Liver (tissue), 9 donors: ENCODE results near the gene MARK1. TPM values are rescaled to one million over a fixed set of nuclear protein-coding genes. Genes with fewer than 3 reads are reported as not detected.
A peak's percentile ranks its signal among the peaks of the same experiment; 100 is the strongest.

ENCODE experiments used
- DNase-seq: peaks from one replicate; pipeline ENCODE4 v3.0.0-alpha.2; 2017; ENCODE audit warnings: low spot score
- H3K27ac ChIP-seq, 2 donors: one replicate each; pipeline ENCODE4 v1.7.0; 2013; ENCODE audit warnings: inconsistent platforms in 2 of 2, low read length in 2 of 2, control low read depth in 1 of 2, low read depth in 1 of 2, mild to moderate bottlenecking in 1 of 2
- H3K27me3 ChIP-seq, 4 donors: one replicate each; pipeline versions ENCODE4 v1.6.1 to v1.7.0; 2013; ENCODE audit warnings: low read length in 3 of 4, inconsistent platforms in 1 of 4, mild to moderate bottlenecking in 1 of 4, moderate library complexity in 1 of 4; ENCODE audit not compliant: control insufficient read depth in 4 of 4, insufficient read depth in 4 of 4
- H3K36me3 ChIP-seq, 4 donors: one replicate each; pipeline versions ENCODE4 v1.6.1 to v1.7.0; 2013; ENCODE audit warnings: low read length in 3 of 4, mild to moderate bottlenecking in 3 of 4, low read depth in 1 of 4, moderate library complexity in 1 of 4; ENCODE audit not compliant: control insufficient read depth in 4 of 4, insufficient read depth in 3 of 4
- H3K4me1 ChIP-seq, 4 donors: one replicate each; pipeline versions ENCODE4 v1.6.1 to v1.7.0; 2013; ENCODE audit warnings: low read length in 3 of 4, mild to moderate bottlenecking in 3 of 4, moderate library complexity in 1 of 4; ENCODE audit not compliant: control insufficient read depth in 4 of 4, insufficient read depth in 4 of 4
- H3K4me3 ChIP-seq, 3 donors: one replicate each; pipeline versions ENCODE4 v1.6.1 to v1.7.0; 2013; ENCODE audit warnings: low read length in 3 of 3, control low read depth in 1 of 3, low read depth in 1 of 3, mild to moderate bottlenecking in 1 of 3
- H3K9ac ChIP-seq, 2 donors: one replicate each; pipeline ENCODE4 v1.7.0; 2013; ENCODE audit warnings: low read length in 2 of 2, mild to moderate bottlenecking in 2 of 2, moderate library complexity in 2 of 2, control low read depth in 1 of 2, low read depth in 1 of 2
- H3K9me3 ChIP-seq, 4 donors: one replicate each; pipeline versions ENCODE4 v1.6.1 to v1.7.0; 2013; ENCODE audit warnings: low read length in 3 of 4; ENCODE audit not compliant: control insufficient read depth in 4 of 4
- ATF3 ChIP-seq: IDR thresholded peaks from 2 replicates; pipeline ENCODE4 v1.6.1; 2016; ENCODE audit warnings: antibody characterized with exemption
- CTCF ChIP-seq: fragments of 150-350 bp; IDR thresholded peaks from 2 replicates; pipeline ENCODE4 v1.5.1; 2017; ENCODE audit warnings: improper control_type of control experiment, low read depth, low read length; ENCODE audit not compliant: missing input control
- EGR1 ChIP-seq, 2 donors: IDR thresholded peaks; 2 replicates each; pipeline ENCODE4 v1.6.1; 2016 to 2018; ENCODE audit warnings: antibody characterized with exemption in 2 of 2, low read depth in 2 of 2
- FOXA2 ChIP-seq: IDR thresholded peaks from 2 replicates; pipeline ENCODE4 v1.6.1; 2016; ENCODE audit warnings: antibody characterized with exemption
- GABPA ChIP-seq, 2 donors: IDR thresholded peaks in 1 of 2; conservative IDR thresholded peaks in 1 of 2; 2 replicates each; pipeline ENCODE4 v1.6.1; 2016; ENCODE audit warnings: antibody characterized with exemption in 2 of 2, mild to moderate bottlenecking in 1 of 2, moderate library complexity in 1 of 2
- HNF4A ChIP-seq, 2 donors: conservative IDR thresholded peaks; 2 replicates each; pipeline ENCODE4 v1.6.1; 2016; ENCODE audit warnings: antibody characterized with exemption in 2 of 2, mild to moderate bottlenecking in 2 of 2
- HNF4G ChIP-seq: IDR thresholded peaks from 2 replicates; pipeline ENCODE4 v1.6.1; 2016; ENCODE audit warnings: antibody characterized with exemption
- JUND ChIP-seq, 2 donors: IDR thresholded peaks; 2 replicates each; pipeline ENCODE4 v1.6.1; 2016; ENCODE audit warnings: antibody characterized with exemption in 2 of 2
- NR2F2 ChIP-seq: IDR thresholded peaks from 2 replicates; pipeline ENCODE4 v1.6.1; 2016; ENCODE audit warnings: antibody characterized with exemption
- RAD21 ChIP-seq, 2 donors: IDR thresholded peaks; 2 replicates each; pipeline ENCODE4 v1.6.1; 2016; ENCODE audit warnings: antibody characterized with exemption in 2 of 2, mild to moderate bottlenecking in 2 of 2
- RXRA ChIP-seq, 2 donors: IDR thresholded peaks; 2 replicates each; pipeline ENCODE4 v1.6.1; 2017 to 2018; ENCODE audit warnings: antibody characterized with exemption in 2 of 2, mild to moderate bottlenecking in 1 of 2
- SP1 ChIP-seq: IDR thresholded peaks from 2 replicates; pipeline ENCODE4 v1.6.1; 2018; ENCODE audit warnings: antibody characterized with exemption, mild to moderate bottlenecking
- TAF1 ChIP-seq: conservative IDR thresholded peaks from 2 replicates; pipeline ENCODE4 v1.6.1; 2016; ENCODE audit warnings: antibody characterized with exemption, mild to moderate bottlenecking
- YY1 ChIP-seq: IDR thresholded peaks from 2 replicates; pipeline ENCODE4 v1.6.1; 2016; ENCODE audit warnings: antibody characterized with exemption, mild to moderate bottlenecking
- WGBS: extraction: QIAGEN DNeasy Blood & Tissue Kit; methylation state at CpG from one replicate; pipeline ENCODE4 v1.1.7; 2013; 5-methylcytosine and 5-hydroxymethylcytosine counted together
- polyA plus RNA-seq, 2 donors: library from polyadenylated mRNA; stranded (reverse) in 1 of 2; unstranded in 1 of 2; fragments of 200-250 nt in 1 of 2; fragments of >200 nt in 1 of 2; fragmentation: Nextera tagmentation in 1 of 2; extraction: Ambion mirVana in 1 of 2; gene quantifications; one replicate each; pipeline versions ENCODE4 v1.2.1 to v1.2.3, GENCODE V29; 2013 to 2015
- total RNA-seq, 2 donors: library from RNA; depleted of rRNA; stranded (reverse); fragments of >200 nt; gene quantifications; one replicate each; pipeline ENCODE4 v1.2.3, GENCODE V29; 2014
- TF ChIP-seq, protein P1 (sequence below): IDR thresholded peaks from 2 replicates; pipeline ENCODE4 v1.6.1; 2016; ENCODE audit warnings: antibody characterized with exemption
- TF ChIP-seq, protein P2 (sequence below): IDR thresholded peaks from 2 replicates; pipeline ENCODE4 v1.6.1; 2016; ENCODE audit warnings: antibody characterized with exemption
- TF ChIP-seq, protein P3 (sequence below): IDR thresholded peaks from 2 replicates; pipeline ENCODE4 v1.6.1; 2016; ENCODE audit warnings: antibody characterized with exemption, mild to moderate bottlenecking
- donor health status: healthy.
- donor health status: healthy.
- donor health status: healthy.
- donor health status: healthy.
- donor health status: healthy.

MARK1 gene
- total and polyA plus RNA-seq, 4 donors = 0.10 to 0.59 (median 0.25) TPM

GRCh38 chr1:220685879-220686278 is 157.9 kb downstream of the MARK1 start:
- peaks cover 2 to 8% (median 6%) of the 10 kb centered on the region in 4 donors for H3K4me1 ChIP-seq
- H3K27ac ChIP-seq = no peak overlapping the region
- no peak overlapping the region for H3K9ac ChIP-seq
- no peaks in the 10 kb centered on the region for H3K9me3 ChIP-seq
- WGBS = 89% methylated on average over 3 of the region's 3 CpGs
- DNase-seq = no peak
- H3K4me3 ChIP-seq = no peak overlapping the region
- TF ChIP-seq GABPA (IDR thresholded peaks at IDR 0.05 in 1 of 2, conservative IDR thresholded peaks at IDR 0.05 in 1 of 2) (no peak), ATF3 (no peak), HNF4G (no peak), YY1 (no peak), RAD21 (IDR thresholded peaks at IDR 0.05) (peak in 1 of 2 donors; percentile 52), CTCF (peak; percentile 17), TAF1 (no peak)
- TF ChIP-seq, protein P1, sequence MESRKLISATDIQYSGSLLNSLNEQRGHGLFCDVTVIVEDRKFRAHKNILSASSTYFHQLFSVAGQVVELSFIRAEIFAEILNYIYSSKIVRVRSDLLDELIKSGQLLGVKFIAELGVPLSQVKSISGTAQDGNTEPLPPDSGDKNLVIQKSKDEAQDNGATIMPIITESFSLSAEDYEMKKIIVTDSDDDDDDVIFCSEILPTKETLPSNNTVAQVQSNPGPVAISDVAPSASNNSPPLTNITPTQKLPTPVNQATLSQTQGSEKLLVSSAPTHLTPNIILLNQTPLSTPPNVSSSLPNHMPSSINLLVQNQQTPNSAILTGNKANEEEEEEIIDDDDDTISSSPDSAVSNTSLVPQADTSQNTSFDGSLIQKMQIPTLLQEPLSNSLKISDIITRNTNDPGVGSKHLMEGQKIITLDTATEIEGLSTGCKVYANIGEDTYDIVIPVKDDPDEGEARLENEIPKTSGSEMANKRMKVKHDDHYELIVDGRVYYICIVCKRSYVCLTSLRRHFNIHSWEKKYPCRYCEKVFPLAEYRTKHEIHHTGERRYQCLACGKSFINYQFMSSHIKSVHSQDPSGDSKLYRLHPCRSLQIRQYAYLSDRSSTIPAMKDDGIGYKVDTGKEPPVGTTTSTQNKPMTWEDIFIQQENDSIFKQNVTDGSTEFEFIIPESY = no peak
- TF ChIP-seq, protein P2, sequence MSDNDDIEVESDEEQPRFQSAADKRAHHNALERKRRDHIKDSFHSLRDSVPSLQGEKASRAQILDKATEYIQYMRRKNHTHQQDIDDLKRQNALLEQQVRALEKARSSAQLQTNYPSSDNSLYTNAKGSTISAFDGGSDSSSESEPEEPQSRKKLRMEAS = no peak
- H3K36me3 ChIP-seq = no peaks in the 10 kb centered on the region
- H3K27me3 ChIP-seq = no peaks in the 10 kb centered on the region

GRCh38 chr1:220687809-220688208 is 159.9 kb downstream of the MARK1 start:
- no peaks in the 10 kb centered on the region for H3K9me3 ChIP-seq
- WGBS = 91% methylated on average over 5 of the region's 5 CpGs
- no peaks in the 10 kb centered on the region for H3K36me3 ChIP-seq
- H3K4me3 ChIP-seq = no peak overlapping the region
- H3K4me1 ChIP-seq = peaks cover 4 to 20% (median 15%) of the 10 kb centered on the region in 4 donors
- H3K27me3 ChIP-seq = no peaks in the 10 kb centered on the region
- DNase-seq = no peak
- no peak for TF ChIP-seq RXRA (IDR thresholded peaks at IDR 0.05)
- TF ChIP-seq, protein P2 = no peak
- no peak for TF ChIP-seq ATF3
- no peak for TF ChIP-seq JUND (IDR thresholded peaks at IDR 0.05)
- no peak for TF ChIP-seq SP1
- TF ChIP-seq HNF4A (conservative IDR thresholded peaks at IDR 0.05) = no peak
- TF ChIP-seq EGR1 (IDR thresholded peaks at IDR 0.05; ENCODE audit: low read depth in 2 of 2) = no peak
- TF ChIP-seq GABPA (IDR thresholded peaks at IDR 0.05 in 1 of 2, conservative IDR thresholded peaks at IDR 0.05 in 1 of 2) = no peak
- no peak for TF ChIP-seq TAF1
- TF ChIP-seq, protein P1 = no peak
- TF ChIP-seq, protein P3, sequence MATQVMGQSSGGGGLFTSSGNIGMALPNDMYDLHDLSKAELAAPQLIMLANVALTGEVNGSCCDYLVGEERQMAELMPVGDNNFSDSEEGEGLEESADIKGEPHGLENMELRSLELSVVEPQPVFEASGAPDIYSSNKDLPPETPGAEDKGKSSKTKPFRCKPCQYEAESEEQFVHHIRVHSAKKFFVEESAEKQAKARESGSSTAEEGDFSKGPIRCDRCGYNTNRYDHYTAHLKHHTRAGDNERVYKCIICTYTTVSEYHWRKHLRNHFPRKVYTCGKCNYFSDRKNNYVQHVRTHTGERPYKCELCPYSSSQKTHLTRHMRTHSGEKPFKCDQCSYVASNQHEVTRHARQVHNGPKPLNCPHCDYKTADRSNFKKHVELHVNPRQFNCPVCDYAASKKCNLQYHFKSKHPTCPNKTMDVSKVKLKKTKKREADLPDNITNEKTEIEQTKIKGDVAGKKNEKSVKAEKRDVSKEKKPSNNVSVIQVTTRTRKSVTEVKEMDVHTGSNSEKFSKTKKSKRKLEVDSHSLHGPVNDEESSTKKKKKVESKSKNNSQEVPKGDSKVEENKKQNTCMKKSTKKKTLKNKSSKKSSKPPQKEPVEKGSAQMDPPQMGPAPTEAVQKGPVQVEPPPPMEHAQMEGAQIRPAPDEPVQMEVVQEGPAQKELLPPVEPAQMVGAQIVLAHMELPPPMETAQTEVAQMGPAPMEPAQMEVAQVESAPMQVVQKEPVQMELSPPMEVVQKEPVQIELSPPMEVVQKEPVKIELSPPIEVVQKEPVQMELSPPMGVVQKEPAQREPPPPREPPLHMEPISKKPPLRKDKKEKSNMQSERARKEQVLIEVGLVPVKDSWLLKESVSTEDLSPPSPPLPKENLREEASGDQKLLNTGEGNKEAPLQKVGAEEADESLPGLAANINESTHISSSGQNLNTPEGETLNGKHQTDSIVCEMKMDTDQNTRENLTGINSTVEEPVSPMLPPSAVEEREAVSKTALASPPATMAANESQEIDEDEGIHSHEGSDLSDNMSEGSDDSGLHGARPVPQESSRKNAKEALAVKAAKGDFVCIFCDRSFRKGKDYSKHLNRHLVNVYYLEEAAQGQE = no peak
- no peak for TF ChIP-seq YY1
- TF ChIP-seq HNF4G = no peak
- TF ChIP-seq RAD21 (IDR thresholded peaks at IDR 0.05) = no peak
- TF ChIP-seq FOXA2 = no peak
- no peak for TF ChIP-seq NR2F2
- no peak overlapping the region for H3K9ac ChIP-seq
- no peak overlapping the region for H3K27ac ChIP-seq
